Cardiac muscle cell (in vitro differentiated cells and primary cell): Measurements from ENCODE around the gene C1S. TPM values are rescaled to one million over a fixed set of nuclear protein-coding genes. Genes with fewer than 3 reads are reported as not detected.

Experiments
- DNase-seq, 2 donors: peaks; one replicate each; pipeline versions ENCODE4 v3.0.0 to v3.0.0-alpha.2; 2010 to 2017; ENCODE audit warnings: low read depth in 1 of 2, low spot score in 1 of 2
- H3K27ac ChIP-seq: fragments of 200-600 bp; sonication (generic); 2 replicates; pipeline ENCODE4 v1.5.1; 2016
- H3K27me3 ChIP-seq: fragments of 200-600 bp; sonication (generic); 2 replicates; pipeline ENCODE4 v1.6.0; 2016; ENCODE audit warnings: control low read depth
- H3K36me3 ChIP-seq: fragments of 200-600 bp; sonication (generic); 2 replicates; pipeline ENCODE4 v1.5.1; 2016; ENCODE audit warnings: control low read depth
- H3K4me1 ChIP-seq: fragments of 200-600 bp; sonication (generic); 2 replicates; pipeline ENCODE4 v1.8.1; 2017; ENCODE audit warnings: low read depth, mild to moderate bottlenecking, mixed run types
- H3K4me3 ChIP-seq: fragments of 200-600 bp; sonication (generic); 2 replicates; pipeline ENCODE4 v1.5.1; 2016; ENCODE audit warnings: mild to moderate bottlenecking
- H3K9me3 ChIP-seq: fragments of 200-600 bp; sonication (generic); 2 replicates; pipeline ENCODE4 v1.5.1; 2017; ENCODE audit warnings: low read depth, mild to moderate bottlenecking, control low read depth
- CTCF ChIP-seq: IDR thresholded peaks from 2 replicates; pipeline ENCODE4 v1.5.1; 2012; ENCODE audit warnings: low read depth, mild to moderate bottlenecking, low read length
- polyA plus RNA-seq: library from polyadenylated mRNA; unstranded; fragments of >200 nt; fragmentation: Nextera tagmentation; extraction: Ambion mirVana; gene quantifications from 2 replicates; pipeline ENCODE4 v1.2.1, GENCODE V29; 2016
- total RNA-seq: library from RNA; depleted of rRNA; stranded (reverse); fragments of >200 nt; gene quantifications from 2 replicates; pipeline ENCODE4 v1.2.3, GENCODE V29; 2016

The C1S gene
- total and polyA plus RNA-seq, 2 experiments from 2014 or later = 5.0 to 7.3 TPM

- no peak for DNase-seq
- Histone ChIP-seq H3K4me3 (no peak overlapping the region), H3K36me3 (no peaks in the 10 kb centered on the region), H3K27ac (no peak overlapping the region), H3K27me3 (no peaks in the 10 kb centered on the region), H3K9me3 (no peaks in the 10 kb centered on the region), H3K4me1 (peaks cover 4% of the 10 kb centered on the region)
- TF ChIP-seq CTCF = no peak
Measured at GRCh38 chr12:7093486-7093885, 33.0 kb downstream of the C1S start.

- H3K27me3 ChIP-seq = no peaks in the 10 kb centered on the region
- peak in 1 of 2 donors; percentile 34 for DNase-seq
- peaks cover 4% of the 10 kb centered on the region for H3K4me1 ChIP-seq
- H3K36me3 ChIP-seq = no peaks in the 10 kb centered on the region
- no peak overlapping the region for H3K27ac ChIP-seq
- no peak overlapping the region for H3K4me3 ChIP-seq
- H3K9me3 ChIP-seq = no peaks in the 10 kb centered on the region
- no peak for TF ChIP-seq CTCF
Measured at GRCh38 chr12:7093892-7094291, 33.4 kb downstream of the C1S start.

GRCh38 chr12:7096006-7096932 is 35.8 kb downstream of the C1S start:
- H3K4me3 ChIP-seq = no peak overlapping the region
- H3K9me3 ChIP-seq = no peaks in the 10 kb centered on the region
- no peak overlapping the region for H3K27ac ChIP-seq
- no peak for TF ChIP-seq CTCF
- no peaks in the 10 kb centered on the region for H3K27me3 ChIP-seq
- H3K36me3 ChIP-seq = no peaks in the 10 kb centered on the region
- DNase-seq = no peak
- H3K4me1 ChIP-seq = peaks cover 10% of the 10 kb centered on the region

- Histone ChIP-seq H3K4me1 (peaks cover 16% of the 10 kb centered on the region), H3K36me3 (no peaks in the 10 kb centered on the region), H3K27me3 (no peaks in the 10 kb centered on the region), H3K9me3 (no peaks in the 10 kb centered on the region), H3K4me3 (no peak overlapping the region), H3K27ac (no peak overlapping the region)
- no peak for TF ChIP-seq CTCF
- DNase-seq = no peak
Measured at GRCh38 chr12:7096979-7097378, 36.5 kb downstream of the C1S start.

GRCh38 chr12:7099290-7099996 is 38.9 kb downstream of the C1S start:
- Histone ChIP-seq H3K4me1 (peaks cover 12% of the 10 kb centered on the region), H3K27me3 (no peaks in the 10 kb centered on the region), H3K36me3 (no peaks in the 10 kb centered on the region), H3K4me3 (no peak overlapping the region), H3K27ac (no peak overlapping the region), H3K9me3 (no peaks in the 10 kb centered on the region)
- no peak for TF ChIP-seq CTCF
- DNase-seq = no peak
